ENCODE measurements around the gene ROBO2. TPM values are rescaled to one million over a fixed set of nuclear protein-coding genes. Genes with fewer than 3 reads are reported as not detected.

ROBO2 gene
- total and polyA plus RNA-seq, 3 donors from 2014 or later = 16.1 to 23.3 (median 17.7) TPM

- no peak overlapping the region for H3K4me3 ChIP-seq
- H3K9me3 ChIP-seq = no peaks in the 10 kb centered on the region
- 73 to 82% methylated on average over 12 of the region's 12 CpGs for WGBS, 2 donors
- H3K27ac ChIP-seq = no peak overlapping the region
- TF ChIP-seq POLR2A (IDR thresholded peaks at IDR 0.05) (no peak), CTCF (IDR thresholded peaks at IDR 0.05) (no peak)
- H3K36me3 ChIP-seq (ENCODE audit: low read depth, missing control alignments) = no peaks in the 10 kb centered on the region
- peaks cover 10% of the 10 kb centered on the region for H3K4me1 ChIP-seq
- DNase-seq = no peak
- H3K27me3 ChIP-seq = no peaks in the 10 kb centered on the region
- intact Hi-C loops (cut with DNase I; ENCODE audit: low total_unique reads) = no loop called here
Observed at GRCh38 chr3:77195766-77196545, 156.1 kb downstream of the ROBO2 start.

DNA sequence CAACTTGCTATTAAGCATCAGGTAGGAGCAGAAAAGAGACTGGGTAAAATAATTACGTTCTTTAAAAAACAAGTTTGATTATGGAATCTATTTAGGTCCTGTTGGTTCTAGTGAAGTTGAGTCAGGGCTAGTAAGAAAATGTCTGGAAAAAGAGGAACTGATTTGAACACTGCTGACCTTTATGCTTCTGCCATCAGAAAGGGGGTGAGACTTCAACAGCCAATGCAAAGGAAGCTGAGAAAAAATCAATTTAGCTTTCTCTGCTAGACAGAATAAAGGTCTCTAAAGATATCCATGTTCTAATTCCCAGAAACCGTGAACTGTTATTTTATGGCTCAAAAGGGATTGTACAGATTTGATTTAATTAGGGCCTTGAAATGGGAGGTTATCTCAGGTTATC lies 157.5 kb downstream of the ROBO2 start:
- no peak for DNase-seq
- H3K4me3 ChIP-seq = no peak overlapping the region
- H3K9me3 ChIP-seq = no peaks in the 10 kb centered on the region
- TF ChIP-seq CTCF (IDR thresholded peaks at IDR 0.05) (no peak), POLR2A (IDR thresholded peaks at IDR 0.05) (no peak)
- intact Hi-C loops (cut with DNase I; ENCODE audit: low total_unique reads) = no loop called here
- no peaks in the 10 kb centered on the region for H3K36me3 ChIP-seq (ENCODE audit: low read depth, missing control alignments)
- H3K27ac ChIP-seq = no peak overlapping the region
- WGBS, 2 donors = 89 to 96% methylated on average over 2 of the region's 2 CpGs
- H3K27me3 ChIP-seq = no peaks in the 10 kb centered on the region
- H3K4me1 ChIP-seq = no peaks in the 10 kb centered on the region

DNA sequence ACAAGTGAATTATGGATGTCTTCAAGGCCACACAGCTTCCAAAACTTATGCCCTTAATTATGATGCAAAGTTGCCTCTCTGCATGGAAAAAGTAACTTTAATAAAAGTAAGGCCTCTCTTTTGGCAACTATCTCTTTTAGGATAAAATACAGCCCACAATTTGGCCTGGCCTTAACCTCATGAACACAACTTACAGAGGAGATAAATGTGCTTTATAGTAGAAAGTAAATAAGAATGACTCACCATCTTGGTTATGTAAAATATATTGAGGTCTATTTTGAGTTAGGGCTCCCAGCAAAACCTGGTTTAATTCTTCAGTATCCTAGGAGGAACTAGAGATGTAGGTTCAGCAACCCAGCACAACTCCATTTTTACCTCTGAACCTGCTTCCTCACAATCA lies 164.0 kb downstream of the ROBO2 start:
- Histone ChIP-seq H3K36me3 (ENCODE audit: low read depth, missing control alignments) (no peaks in the 10 kb centered on the region), H3K27me3 (no peaks in the 10 kb centered on the region), H3K27ac (no peak overlapping the region), H3K4me3 (no peak overlapping the region), H3K9me3 (no peaks in the 10 kb centered on the region), H3K4me1 (no peaks in the 10 kb centered on the region)
- TF ChIP-seq POLR2A (IDR thresholded peaks at IDR 0.05) (no peak), CTCF (IDR thresholded peaks at IDR 0.05) (no peak)
- intact Hi-C loops (cut with DNase I; ENCODE audit: low total_unique reads) = no loop called here
- DNase-seq = no peak

- no peak for DNase-seq
- Histone ChIP-seq H3K9me3 (no peaks in the 10 kb centered on the region), H3K36me3 (ENCODE audit: low read depth, missing control alignments) (no peaks in the 10 kb centered on the region), H3K27ac (no peak overlapping the region), H3K27me3 (no peaks in the 10 kb centered on the region), H3K4me3 (no peak overlapping the region), H3K4me1 (no peaks in the 10 kb centered on the region)
- TF ChIP-seq CTCF (IDR thresholded peaks at IDR 0.05) (no peak), POLR2A (IDR thresholded peaks at IDR 0.05) (no peak)
- 54 to 70% methylated on average over 11 of the region's 11 CpGs for WGBS, 2 donors
- intact Hi-C loops (cut with DNase I; ENCODE audit: low total_unique reads) = no loop called here
Observed at GRCh38 chr3:77204788-77205187, 164.9 kb downstream of the ROBO2 start.

DNA sequence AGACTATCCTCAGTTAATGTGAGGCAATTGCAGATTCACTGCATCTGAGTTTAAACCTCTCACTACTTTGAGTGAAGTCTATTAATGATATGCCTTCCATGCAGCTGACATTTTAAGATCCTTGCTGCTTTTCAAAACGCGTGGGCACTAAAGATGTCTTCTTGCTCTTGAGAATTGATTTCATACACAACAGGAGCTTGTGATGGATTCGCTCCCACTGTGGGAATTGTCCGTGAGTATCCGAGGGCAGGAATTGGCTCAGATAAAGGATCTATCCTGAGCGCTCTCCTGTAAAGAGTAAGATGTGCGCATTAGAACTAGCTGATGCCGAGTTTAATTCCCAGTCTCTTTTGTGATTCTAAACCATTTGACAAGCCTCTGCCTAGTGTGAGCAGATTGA lies 167.9 kb downstream of the ROBO2 start:
- no peak overlapping the region for H3K4me3 ChIP-seq
- 59 to 72% methylated on average over 8 of the region's 8 CpGs for WGBS, 2 donors
- H3K9me3 ChIP-seq = no peaks in the 10 kb centered on the region
- no peak overlapping the region for H3K27ac ChIP-seq
- H3K4me1 ChIP-seq = no peaks in the 10 kb centered on the region
- no peak for DNase-seq
- TF ChIP-seq CTCF (IDR thresholded peaks at IDR 0.05) (no peak), POLR2A (IDR thresholded peaks at IDR 0.05) (no peak)
- no peaks in the 10 kb centered on the region for H3K36me3 ChIP-seq (ENCODE audit: low read depth, missing control alignments)
- intact Hi-C loops (cut with DNase I; ENCODE audit: low total_unique reads) = no loop called here
- H3K27me3 ChIP-seq = no peaks in the 10 kb centered on the region
